Neutrophil (primary cell): Measurements from ENCODE around the gene GPR26.

Source experiments
- H3K27ac ChIP-seq: fragments of 200-600 bp; sonication (generic); 2 replicates; pipeline ENCODE4 v1.5.1; 2016; ENCODE audit warnings: mild to moderate bottlenecking, moderate library complexity
- H3K27me3 ChIP-seq: fragments of 200-600 bp; sonication (generic); 2 replicates; pipeline ENCODE4 v1.6.0; 2016; ENCODE audit warnings: mild to moderate bottlenecking
- H3K36me3 ChIP-seq: fragments of 200-600 bp; sonication (generic); 2 replicates; pipeline ENCODE4 v1.5.1; 2017
- H3K4me1 ChIP-seq, 2 experiments: fragments of 200-600 bp in 1 of 2; sonication (generic) in 1 of 2; 1 replicate in 1 of 2; 2 replicates in 1 of 2; pipeline versions ENCODE4 v1.5.1 to v1.6.1; 2013 to 2016; ENCODE audit warnings: low read depth in 1 of 2, low read length in 1 of 2, mild to moderate bottlenecking in 1 of 2, moderate library complexity in 1 of 2; ENCODE audit not compliant: control insufficient read depth in 1 of 2, insufficient read depth in 1 of 2
- H3K4me3 ChIP-seq, 2 experiments: fragments of 200-600 bp in 1 of 2; sonication (generic) in 1 of 2; 1 replicate in 1 of 2; 2 replicates in 1 of 2; pipeline ENCODE4 v1.5.1; 2013 to 2016; ENCODE audit warnings: low read depth in 1 of 2, low read length in 1 of 2, mild to moderate bottlenecking in 1 of 2, moderate library complexity in 1 of 2
- H3K9me3 ChIP-seq: fragments of 200-600 bp; sonication (generic); 2 replicates; pipeline ENCODE4 v1.5.1; 2016
- CTCF ChIP-seq: fragments of 200-600 bp; sonication (generic); IDR thresholded peaks from 2 replicates; pipeline ENCODE4 v1.5.1; 2016; ENCODE audit warnings: antibody characterized with exemption

The GPR26 gene

DNA sequence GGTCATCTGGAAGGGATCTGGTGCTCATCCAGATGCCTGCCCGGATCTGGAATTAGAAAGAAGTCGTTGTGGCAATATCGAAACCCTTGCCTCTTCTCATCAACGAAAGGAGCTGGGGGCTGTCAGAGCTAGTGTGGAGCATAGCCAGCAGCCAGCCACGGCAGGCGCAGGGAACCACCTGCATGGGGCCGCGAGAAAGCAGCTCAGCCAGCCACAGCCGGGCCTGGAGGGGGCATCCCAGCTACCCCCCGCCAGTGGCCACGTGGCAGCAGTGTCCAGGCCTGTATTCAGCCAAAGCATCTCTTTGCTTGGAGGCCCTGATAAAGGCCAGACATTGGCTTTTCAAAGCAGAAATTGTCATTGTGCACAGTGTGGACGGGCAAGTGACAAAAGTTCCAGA, 19.1 kb downstream of the GPR26 start:
- TF ChIP-seq CTCF = no peak
- H3K9me3 ChIP-seq = no peaks in the 10 kb centered on the region
- no peak overlapping the region for H3K27ac ChIP-seq
- H3K36me3 ChIP-seq = no peaks in the 10 kb centered on the region
- peaks cover 10% of the 10 kb centered on the region for H3K27me3 ChIP-seq
- no peaks in the 10 kb centered on the region for H3K4me1 ChIP-seq
- no peak overlapping the region for H3K4me3 ChIP-seq

DNA sequence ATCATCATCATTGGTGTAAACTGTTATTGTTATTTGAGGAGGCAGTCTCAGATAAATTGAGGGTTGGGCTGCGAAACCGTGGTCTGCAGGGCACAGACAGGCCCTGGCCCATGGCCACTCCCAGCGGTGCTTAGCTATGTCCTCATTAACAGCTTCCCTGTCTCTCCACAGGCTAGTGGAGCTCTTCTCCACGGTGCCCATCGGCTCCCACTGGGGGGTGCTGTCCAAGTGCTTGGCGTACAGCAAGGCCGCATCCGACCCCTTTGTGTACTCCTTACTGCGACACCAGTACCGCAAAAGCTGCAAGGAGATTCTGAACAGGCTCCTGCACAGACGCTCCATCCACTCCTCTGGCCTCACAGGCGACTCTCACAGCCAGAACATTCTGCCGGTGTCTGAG, 21.6 kb downstream of the GPR26 start:
- no peaks in the 10 kb centered on the region for H3K9me3 ChIP-seq
- H3K4me3 ChIP-seq = no peak overlapping the region
- H3K27ac ChIP-seq = no peak overlapping the region
- peaks cover 10% of the 10 kb centered on the region for H3K27me3 ChIP-seq
- H3K36me3 ChIP-seq = no peaks in the 10 kb centered on the region
- no peaks in the 10 kb centered on the region for H3K4me1 ChIP-seq
- TF ChIP-seq CTCF = no peak

DNA sequence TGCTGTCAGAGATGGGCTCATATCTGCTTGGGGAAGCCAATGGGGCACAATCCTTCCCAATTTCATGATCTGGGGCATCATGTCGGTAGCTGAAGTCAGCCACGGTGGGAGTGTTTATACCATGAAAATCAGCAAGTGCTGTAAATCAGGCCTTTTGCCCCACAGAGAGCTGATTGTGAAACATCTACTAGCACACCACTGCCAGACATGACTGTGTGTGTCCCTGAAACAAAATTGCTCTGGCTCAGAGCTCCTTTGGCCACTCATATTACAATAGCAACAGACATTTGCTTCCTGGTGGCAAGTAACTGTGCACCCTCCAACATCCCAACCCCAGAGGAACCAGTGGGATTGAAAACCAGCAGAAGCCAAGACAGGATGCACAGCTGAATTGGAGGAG, 23.7 kb downstream of the GPR26 start:
- peaks cover 10% of the 10 kb centered on the region for H3K27me3 ChIP-seq
- no peaks in the 10 kb centered on the region for H3K4me1 ChIP-seq
- TF ChIP-seq CTCF = no peak
- H3K27ac ChIP-seq = no peak overlapping the region
- H3K9me3 ChIP-seq = no peaks in the 10 kb centered on the region
- no peak overlapping the region for H3K4me3 ChIP-seq
- H3K36me3 ChIP-seq = no peaks in the 10 kb centered on the region

DNA sequence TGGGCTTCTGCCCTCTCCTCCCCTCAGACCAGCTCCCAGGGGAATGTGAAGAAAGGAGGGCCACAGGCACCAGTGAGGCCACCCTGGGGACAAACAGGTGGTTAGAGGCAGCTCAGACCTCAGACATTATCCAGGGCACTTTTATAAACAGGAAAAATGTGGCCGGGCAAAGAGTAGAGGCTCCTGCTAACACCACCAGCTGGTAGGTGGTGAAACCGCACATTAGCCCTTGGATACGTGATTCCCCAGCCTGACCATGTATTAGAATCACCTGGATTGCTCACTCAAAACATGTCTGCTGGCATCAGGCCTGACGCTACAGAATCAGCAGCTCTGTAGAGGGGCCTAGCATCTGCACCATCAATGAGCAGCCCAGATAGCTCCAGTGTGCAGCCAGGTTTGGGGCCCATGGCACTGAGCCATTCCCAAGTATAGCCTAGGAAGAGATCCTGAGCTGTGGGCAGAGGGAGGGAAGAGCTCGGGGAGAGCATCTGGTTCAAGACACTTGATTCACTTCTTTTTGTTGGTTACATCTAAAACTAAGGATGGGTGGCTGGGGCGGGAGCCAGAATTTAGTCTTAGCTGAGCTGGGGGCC, 37.1 kb downstream of the GPR26 start:
- TF ChIP-seq CTCF = no peak
- H3K4me3 ChIP-seq = no peak overlapping the region
- no peaks in the 10 kb centered on the region for H3K27me3 ChIP-seq

GRCh38 chr10:123704076-123704475, 37.9 kb downstream of the GPR26 start:
- Histone ChIP-seq H3K4me1 (no peaks in the 10 kb centered on the region), H3K27me3 (no peaks in the 10 kb centered on the region), H3K27ac (no peak overlapping the region), H3K9me3 (no peaks in the 10 kb centered on the region), H3K4me3 (no peak overlapping the region), H3K36me3 (no peaks in the 10 kb centered on the region)
- TF ChIP-seq CTCF = no peak

More for the DNA sequence above, 37.1 kb downstream of the GPR26 start:
- H3K9me3 ChIP-seq = no peaks in the 10 kb centered on the region
- H3K36me3 ChIP-seq = no peaks in the 10 kb centered on the region
- no peaks in the 10 kb centered on the region for H3K4me1 ChIP-seq
- no peak overlapping the region for H3K27ac ChIP-seq

DNA sequence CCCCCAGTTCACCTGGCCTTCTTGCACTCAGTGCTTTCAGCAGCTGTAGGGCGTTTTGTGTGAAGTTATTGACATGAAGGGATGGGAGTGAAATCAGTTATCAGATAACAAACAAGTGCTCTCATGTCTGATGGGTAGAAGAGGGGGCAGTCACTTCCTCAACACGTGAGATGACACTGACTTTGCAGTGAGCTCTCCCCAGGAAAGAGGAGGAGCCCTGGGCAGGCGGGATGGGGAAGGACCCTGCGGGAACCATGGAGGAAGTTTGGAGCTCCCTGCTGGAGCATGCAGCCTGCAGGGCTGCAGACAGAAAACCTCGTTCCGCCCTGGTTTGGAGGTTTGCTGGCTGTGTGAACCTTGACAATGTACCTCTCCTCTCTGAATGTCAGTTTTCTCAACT, 38.7 kb downstream of the GPR26 start:
- H3K4me3 ChIP-seq = no peak overlapping the region
- no peaks in the 10 kb centered on the region for H3K9me3 ChIP-seq
- no peaks in the 10 kb centered on the region for H3K36me3 ChIP-seq
- H3K27me3 ChIP-seq = no peaks in the 10 kb centered on the region
- H3K4me1 ChIP-seq = no peaks in the 10 kb centered on the region
- no peak for TF ChIP-seq CTCF
- H3K27ac ChIP-seq = no peak overlapping the region
